ENCODE measurements around the gene SULT4A1.

- TF ChIP-seq, protein P1, sequence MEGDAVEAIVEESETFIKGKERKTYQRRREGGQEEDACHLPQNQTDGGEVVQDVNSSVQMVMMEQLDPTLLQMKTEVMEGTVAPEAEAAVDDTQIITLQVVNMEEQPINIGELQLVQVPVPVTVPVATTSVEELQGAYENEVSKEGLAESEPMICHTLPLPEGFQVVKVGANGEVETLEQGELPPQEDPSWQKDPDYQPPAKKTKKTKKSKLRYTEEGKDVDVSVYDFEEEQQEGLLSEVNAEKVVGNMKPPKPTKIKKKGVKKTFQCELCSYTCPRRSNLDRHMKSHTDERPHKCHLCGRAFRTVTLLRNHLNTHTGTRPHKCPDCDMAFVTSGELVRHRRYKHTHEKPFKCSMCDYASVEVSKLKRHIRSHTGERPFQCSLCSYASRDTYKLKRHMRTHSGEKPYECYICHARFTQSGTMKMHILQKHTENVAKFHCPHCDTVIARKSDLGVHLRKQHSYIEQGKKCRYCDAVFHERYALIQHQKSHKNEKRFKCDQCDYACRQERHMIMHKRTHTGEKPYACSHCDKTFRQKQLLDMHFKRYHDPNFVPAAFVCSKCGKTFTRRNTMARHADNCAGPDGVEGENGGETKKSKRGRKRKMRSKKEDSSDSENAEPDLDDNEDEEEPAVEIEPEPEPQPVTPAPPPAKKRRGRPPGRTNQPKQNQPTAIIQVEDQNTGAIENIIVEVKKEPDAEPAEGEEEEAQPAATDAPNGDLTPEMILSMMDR (IDR thresholded peaks at IDR 0.05) = no peak
- no peak for TF ChIP-seq EZH2 (IDR thresholded peaks at IDR 0.05; ENCODE audit: borderline replicate concordance, insufficient read depth, low read depth, low read length, poor library complexity, severe bottlenecking)
Observed at GRCh38 chr22:43823911-43824665, 38.2 kb downstream of the SULT4A1 start.

Data from B cell (primary cell).